Breast epithelium (tissue), 4 donors: ENCODE measurements around the gene TMEM238L. TPM values are rescaled to one million over a fixed set of nuclear protein-coding genes. Genes with fewer than 3 reads are reported as not detected.

ENCODE experiments used
- DNase-seq, 2 donors: peaks; one replicate each; pipeline ENCODE4 v3.0.0-alpha.2; 2019; ENCODE audit warnings: low spot score in 2 of 2
- H3K27ac ChIP-seq, 2 donors: fragments of 200-600 bp; sonication (generic) in 1 of 2; one replicate each; pipeline ENCODE4 v1.5.1; 2016 to 2019; ENCODE audit warnings: mild to moderate bottlenecking in 1 of 2
- H3K27me3 ChIP-seq, 2 donors: fragments of 200-600 bp; sonication (generic) in 1 of 2; one replicate each; pipeline versions ENCODE4 v1.5.1 to v1.6.0; 2017 to 2019; ENCODE audit warnings: control low read depth in 1 of 2, mild to moderate bottlenecking in 1 of 2
- H3K36me3 ChIP-seq: fragments of 200-600 bp; one replicate; pipeline ENCODE4 v1.5.1; 2019
- H3K4me1 ChIP-seq, 2 donors: fragments of 200-600 bp; sonication (generic); one replicate each; pipeline ENCODE4 v1.5.1; 2016 to 2019; ENCODE audit warnings: control low read depth in 1 of 2
- H3K4me3 ChIP-seq, 3 donors: fragments of 200-600 bp; sonication (generic); 1 replicate in 2 of 3; 2 replicates in 1 of 3; pipeline ENCODE4 v1.5.1; 2016 to 2019; ENCODE audit warnings: mild to moderate bottlenecking in 3 of 3, moderate library complexity in 2 of 3
- H3K9me3 ChIP-seq, 2 donors: fragments of 200-600 bp; sonication (generic) in 1 of 2; one replicate each; pipeline ENCODE4 v1.5.1; 2016 to 2019; ENCODE audit warnings: control low read depth in 1 of 2
- CTCF ChIP-seq, 3 donors: fragments of 450-650 bp; IDR thresholded peaks; one replicate each; pipeline ENCODE4 v1.5.1; 2016 to 2017; ENCODE audit warnings: antibody characterized with exemption in 3 of 3, mild to moderate bottlenecking in 3 of 3, moderate library complexity in 3 of 3
- POLR2A ChIP-seq: fragments of 450-650 bp; IDR thresholded peaks from one replicate; pipeline ENCODE4 v1.6.1; 2016; ENCODE audit warnings: antibody characterized with exemption, mild to moderate bottlenecking, moderate library complexity
- POLR2AphosphoS5 ChIP-seq, 3 donors: sonication (generic); formaldehyde crosslinking; IDR thresholded peaks; one replicate each; pipeline ENCODE4 v1.6.1; 2017; ENCODE audit warnings: antibody characterized with exemption in 3 of 3
- intact Hi-C: fragments of 100-400 bp; cut with DNase I; formaldehyde crosslinking; loops from one replicate; pipeline ENCODE4 v1.15.1; 2023; ENCODE audit warnings: low total_unique reads
- total RNA-seq, 3 donors: library from RNA; depleted of rRNA; stranded (reverse); fragments of >200 nt; gene quantifications; one replicate each; pipeline ENCODE4 v1.1.0, GENCODE V29; 2016

TMEM238L gene
- total RNA-seq, 3 donors from 2014 or later, result 0.66 TPM; not detected in 2

GRCh38 chr17:10787306-10788045, 16.4 kb downstream of the TMEM238L start:
- no peaks in the 10 kb centered on the region for H3K27me3 ChIP-seq
- intact Hi-C loops, result no loop called here
- H3K27ac ChIP-seq, result no peak overlapping the region
- peaks cover 0 to 4% of the 10 kb centered on the region in 2 donors for H3K9me3 ChIP-seq
- no peak overlapping the region for H3K4me3 ChIP-seq
- no peak for TF ChIP-seq CTCF (IDR thresholded peaks at IDR 0.05)
- TF ChIP-seq POLR2A, result no peak
- no peak for TF ChIP-seq POLR2AphosphoS5 (IDR thresholded peaks at IDR 0.05)
- H3K4me1 ChIP-seq, result peaks cover 12 to 20% of the 10 kb centered on the region in 2 donors
- no peaks in the 10 kb centered on the region for H3K36me3 ChIP-seq
- DNase-seq, result no peak

DNA sequence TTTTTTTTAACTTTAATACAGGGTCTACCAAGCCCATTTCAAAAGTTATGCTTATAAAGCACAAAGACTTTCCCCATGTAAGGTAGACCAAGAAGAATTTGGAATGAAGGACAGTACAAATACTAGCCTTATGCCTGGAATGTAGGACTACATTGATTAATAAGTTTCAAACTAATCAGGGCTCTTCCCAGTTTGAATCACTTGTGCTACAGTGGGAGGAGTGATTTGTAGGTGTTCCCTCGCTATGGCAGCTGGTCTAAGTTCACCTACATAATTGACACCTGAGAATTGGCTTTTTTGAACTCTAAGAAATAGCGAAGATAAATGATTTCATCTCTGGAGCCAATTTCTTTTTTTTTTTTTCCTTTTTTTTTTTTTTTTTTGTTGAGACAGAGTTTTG, 18.6 kb downstream of the TMEM238L start:
- H3K36me3 ChIP-seq, result no peaks in the 10 kb centered on the region
- intact Hi-C loops, result no loop called here
- peaks cover 8 to 12% of the 10 kb centered on the region in 2 donors for H3K4me1 ChIP-seq
- TF ChIP-seq POLR2AphosphoS5 (IDR thresholded peaks at IDR 0.05), result no peak
- no peak for TF ChIP-seq POLR2A
- no peak for TF ChIP-seq CTCF (IDR thresholded peaks at IDR 0.05)
- H3K4me3 ChIP-seq, result no peak overlapping the region
- H3K27ac ChIP-seq, result no peak overlapping the region
- DNase-seq, result no peak
- H3K27me3 ChIP-seq, result no peaks in the 10 kb centered on the region
- H3K9me3 ChIP-seq, result peaks cover 0 to 4% of the 10 kb centered on the region in 2 donors

GRCh38 chr17:10779609-10780008, 24.3 kb downstream of the TMEM238L start:
- Histone ChIP-seq H3K4me3 (no peak overlapping the region), H3K27me3 (no peaks in the 10 kb centered on the region), H3K36me3 (no peaks in the 10 kb centered on the region), H3K4me1 (no peaks in the 10 kb centered on the region), H3K27ac (no peak overlapping the region), H3K9me3 (peaks cover 0 to 4% of the 10 kb centered on the region in 2 donors)
- DNase-seq, result no peak
- intact Hi-C loops, result no loop called here
- TF ChIP-seq CTCF (IDR thresholded peaks at IDR 0.05) (no peak), POLR2AphosphoS5 (IDR thresholded peaks at IDR 0.05) (no peak), POLR2A (no peak)

GRCh38 chr17:10777890-10778289, 26.0 kb downstream of the TMEM238L start:
- DNase-seq, result no peak
- Histone ChIP-seq H3K4me3 (no peak overlapping the region), H3K36me3 (no peaks in the 10 kb centered on the region), H3K4me1 (no peaks in the 10 kb centered on the region), H3K27me3 (no peaks in the 10 kb centered on the region), H3K9me3 (peaks cover 0 to 3% of the 10 kb centered on the region in 2 donors), H3K27ac (no peak overlapping the region)
- intact Hi-C loops, result no loop called here
- TF ChIP-seq POLR2AphosphoS5 (IDR thresholded peaks at IDR 0.05), result no peak
- no peak for TF ChIP-seq CTCF (IDR thresholded peaks at IDR 0.05)
- TF ChIP-seq POLR2A, result no peak

GRCh38 chr17:10777131-10777807, 26.6 kb downstream of the TMEM238L start:
- no peak overlapping the region for H3K4me3 ChIP-seq
- no peaks in the 10 kb centered on the region for H3K36me3 ChIP-seq
- H3K9me3 ChIP-seq, result peaks cover 3 to 4% of the 10 kb centered on the region in 2 donors
- intact Hi-C loops, result no loop called here
- DNase-seq, result no peak
- no peak overlapping the region for H3K27ac ChIP-seq
- TF ChIP-seq POLR2A, result no peak
- no peak for TF ChIP-seq POLR2AphosphoS5 (IDR thresholded peaks at IDR 0.05)
- TF ChIP-seq CTCF (IDR thresholded peaks at IDR 0.05), result no peak
- H3K27me3 ChIP-seq, result no peaks in the 10 kb centered on the region
- H3K4me1 ChIP-seq, result no peaks in the 10 kb centered on the region
